Naive thymus-derived CD4-positive, alpha-beta T cell (primary cell): ENCODE results near the gene USP53. TPM values are rescaled to one million over a fixed set of nuclear protein-coding genes. Genes with fewer than 3 reads are reported as not detected.
"Not testable (repeated sequence)": the region's sequence is repeated elsewhere in the genome, so short reads cannot be mapped to it uniquely, and the experiment has no call there.

Source experiments
- ATAC-seq: fragments of 150-1000 bp; cut with Tn5 transposase; 2 replicates; pipeline ENCODE4 v1.10.0; 2021; ENCODE audit warnings: mild to moderate bottlenecking, moderate library complexity
- CTCF ChIA-PET: fragments of 350-600 bp; sonication (Branson Sonifier 250); formaldehyde crosslinking; loops from one replicate; lab custom pipeline; 2021; ENCODE audit warnings: antibody characterized with exemption; lab: Charles Lee
- POLR2A ChIA-PET: fragments of 350-600 bp; sonication (Branson Sonifier 250); formaldehyde crosslinking; loops from one replicate; lab custom pipeline; 2021; ENCODE audit warnings: antibody characterized with exemption, inconsistent platforms; lab: Charles Lee
- DNase-seq, 9 donors: peaks; one replicate each; pipeline versions ENCODE4 v3.0.0 to v3.0.0-alpha.2; 2020 to 2022; ENCODE audit warnings: mixed read lengths in 1 of 9
- H3K27ac ChIP-seq: one replicate; pipeline ENCODE4 v1.7.0; 2013; ENCODE audit warnings: mild to moderate bottlenecking, low read depth, low read length, moderate library complexity
- H3K27me3 ChIP-seq, 2 donors: one replicate each; pipeline ENCODE4 v1.7.0; 2013; ENCODE audit warnings: low read length in 2 of 2, mild to moderate bottlenecking in 2 of 2, moderate library complexity in 2 of 2; ENCODE audit not compliant: control insufficient read depth in 2 of 2, insufficient read depth in 2 of 2
- H3K36me3 ChIP-seq, 3 experiments: 1 replicate in 2 of 3; 2 replicates in 1 of 3; pipeline ENCODE4 v1.7.0; 2013; ENCODE audit warnings: low read length in 3 of 3, mild to moderate bottlenecking in 3 of 3, moderate library complexity in 1 of 3; ENCODE audit not compliant: insufficient read depth in 3 of 3, control insufficient read depth in 2 of 3
- H3K4me1 ChIP-seq, 2 donors: one replicate each; pipeline ENCODE4 v1.7.0; 2013; ENCODE audit warnings: low read length in 2 of 2, mild to moderate bottlenecking in 2 of 2, moderate library complexity in 1 of 2; ENCODE audit not compliant: control insufficient read depth in 2 of 2, insufficient read depth in 2 of 2
- H3K4me3 ChIP-seq: 2 replicates; pipeline ENCODE4 v1.7.0; 2013; ENCODE audit warnings: mild to moderate bottlenecking, low read length
- H3K9me3 ChIP-seq, 3 experiments: 1 replicate in 2 of 3; 2 replicates in 1 of 3; pipeline ENCODE4 v1.7.0; 2013; ENCODE audit warnings: low read length in 3 of 3; ENCODE audit not compliant: control insufficient read depth in 2 of 3
- H3K27ac Mint-ChIP-seq, 9 donors: one replicate each; pipeline ENCODE4 v1.8.0; 2020 to 2022; ENCODE audit warnings: mixed read lengths in 9 of 9, mild to moderate bottlenecking in 8 of 9, moderate library complexity in 5 of 9, inconsistent platforms in 2 of 9
- H3K27me3 Mint-ChIP-seq, 5 donors: one replicate each; pipeline ENCODE4 v1.8.0; 2021 to 2022; ENCODE audit warnings: mixed read lengths in 5 of 5, mild to moderate bottlenecking in 1 of 5
- H3K36me3 Mint-ChIP-seq, 5 donors: one replicate each; pipeline ENCODE4 v1.8.0; 2020 to 2022; ENCODE audit warnings: mixed read lengths in 5 of 5, mild to moderate bottlenecking in 3 of 5, inconsistent platforms in 1 of 5
- H3K4me1 Mint-ChIP-seq, 7 donors: one replicate each; pipeline ENCODE4 v1.8.0; 2020 to 2022; ENCODE audit warnings: mixed read lengths in 7 of 7, mild to moderate bottlenecking in 3 of 7, inconsistent platforms in 1 of 7
- H3K4me3 Mint-ChIP-seq, 10 donors: one replicate each; pipeline ENCODE4 v1.8.0; 2020 to 2022; ENCODE audit warnings: mild to moderate bottlenecking in 10 of 10, mixed read lengths in 10 of 10, moderate library complexity in 6 of 10, inconsistent platforms in 2 of 10
- H3K9me3 Mint-ChIP-seq, 11 donors: one replicate each; pipeline ENCODE4 v1.8.0; 2020 to 2022; ENCODE audit warnings: mixed read lengths in 11 of 11, mild to moderate bottlenecking in 4 of 11, inconsistent platforms in 1 of 11, moderate library complexity in 1 of 11
- intact Hi-C, 2 donors: fragments of 100-400 bp; cut with micrococcal nuclease; formaldehyde crosslinking; loops; one replicate each; pipeline ENCODE4 v1.15.1; 2023
- polyA plus RNA-seq, 2 donors: library from polyadenylated mRNA; unstranded; fragments of 300-500 nt; fragmentation: Illumina TruSeq; gene quantifications; one replicate each; pipeline ENCODE4 v1.2.3, GENCODE V29; 2021
- total RNA-seq, 6 experiments: library from RNA in 5 of 6; stranded (reverse) in 5 of 6; gene quantifications; 1 replicate in 5 of 6; 2 replicates in 1 of 6; pipeline ENCODE4 v1.2.3 and lab custom pipeline; 2021 to 2026

The USP53 gene
- total and polyA plus RNA-seq, 7 experiments from 2014 or later: 7.3 to 29.8 (median 21.2) TPM

GRCh38 chr4:119261986-119262385, 49.5 kb downstream of the USP53 start:
- Mint-ChIP-seq H3K4me1 (peaks cover 0 to 14% (median 1%) of the 10 kb centered on the region in 7 donors), H3K9me3 (peaks cover 0 to 11% (median 0%) of the 10 kb centered on the region in 11 donors), H3K27ac (no peak overlapping the region), H3K36me3 (peaks cover 18 to 53% (median 40%) of the 10 kb centered on the region in 5 donors), H3K4me3 (no peak overlapping the region), H3K27me3 (no peaks in the 10 kb centered on the region)
- no peaks in the 10 kb centered on the region for H3K9me3 ChIP-seq
- no peak overlapping the region for H3K27ac ChIP-seq
- intact Hi-C loops: loop anchor here in 1 of 2 donors (2.0 kb wide), 1 partner anchor 15 kb away; no protein-coding TSS in a partner anchor
- DNase-seq: no peak
- no peaks in the 10 kb centered on the region for H3K4me1 ChIP-seq
- H3K27me3 ChIP-seq: no peaks in the 10 kb centered on the region
- no peak for ATAC-seq
- ChIA-PET CTCF (no interaction called here), POLR2A (interaction anchor here (0.6 kb wide), 1 partner anchor 30 kb away, joined by 3 read pairs; no protein-coding TSS in a partner anchor)
- no peak overlapping the region for H3K4me3 ChIP-seq
- H3K36me3 ChIP-seq: peaks cover 0 to 21% (median 0%) of the 10 kb centered on the region in 3 experiments

GRCh38 chr4:119264743-119265142, 52.2 kb downstream of the USP53 start:
- H3K36me3 ChIP-seq: peaks cover 0 to 12% (median 0%) of the 10 kb centered on the region in 3 experiments
- Mint-ChIP-seq H3K4me3 (no peak overlapping the region), H3K36me3 (peaks cover 13 to 43% (median 32%) of the 10 kb centered on the region in 5 donors), H3K27me3 (no peaks in the 10 kb centered on the region), H3K27ac (no peak overlapping the region), H3K9me3 (peaks cover 0 to 8% (median 0%) of the 10 kb centered on the region in 11 donors), H3K4me1 (peaks cover 0 to 21% (median 1%) of the 10 kb centered on the region in 7 donors)
- intact Hi-C loops: no loop called here
- DNase-seq (no peak), ATAC-seq (no peak)
- CTCF ChIA-PET: interaction anchor here (0.9 kb wide), 1 partner anchor 222 kb away, joined by 3 read pairs; no protein-coding TSS in a partner anchor
- no peak overlapping the region for H3K4me3 ChIP-seq
- H3K4me1 ChIP-seq: no peaks in the 10 kb centered on the region
- no peak overlapping the region for H3K27ac ChIP-seq
- H3K27me3 ChIP-seq: no peaks in the 10 kb centered on the region
- no peaks in the 10 kb centered on the region for H3K9me3 ChIP-seq
- POLR2A ChIA-PET: no interaction called here

GRCh38 chr4:119266153-119266552, 53.6 kb downstream of the USP53 start:
- peak overlapping the region in 2 of 9 donors; percentile 14 to 30 for H3K27ac Mint-ChIP-seq
- ATAC-seq: no peak
- peaks cover 14 to 45% (median 31%) of the 10 kb centered on the region in 5 donors for H3K36me3 Mint-ChIP-seq
- peaks cover 0 to 8% (median 0%) of the 10 kb centered on the region in 11 donors for H3K9me3 Mint-ChIP-seq
- no peaks in the 10 kb centered on the region for H3K4me1 ChIP-seq
- H3K4me3 ChIP-seq: no peak overlapping the region
- no peak overlapping the region for H3K27ac ChIP-seq
- intact Hi-C loops: no loop called here
- no peak for DNase-seq
- POLR2A ChIA-PET: interaction anchor here (0.6 kb wide), 1 partner anchor 186 kb away, joined by 5 read pairs; no protein-coding TSS in a partner anchor
- peaks cover 0 to 15% (median 1%) of the 10 kb centered on the region in 3 experiments for H3K36me3 ChIP-seq
- CTCF ChIA-PET: no interaction called here
- H3K4me3 Mint-ChIP-seq: no peak overlapping the region
- H3K27me3 Mint-ChIP-seq: no peaks in the 10 kb centered on the region
- no peaks in the 10 kb centered on the region for H3K27me3 ChIP-seq
- no peaks in the 10 kb centered on the region for H3K9me3 ChIP-seq
- peaks cover 0 to 21% (median 1%) of the 10 kb centered on the region in 7 donors for H3K4me1 Mint-ChIP-seq

DNA sequence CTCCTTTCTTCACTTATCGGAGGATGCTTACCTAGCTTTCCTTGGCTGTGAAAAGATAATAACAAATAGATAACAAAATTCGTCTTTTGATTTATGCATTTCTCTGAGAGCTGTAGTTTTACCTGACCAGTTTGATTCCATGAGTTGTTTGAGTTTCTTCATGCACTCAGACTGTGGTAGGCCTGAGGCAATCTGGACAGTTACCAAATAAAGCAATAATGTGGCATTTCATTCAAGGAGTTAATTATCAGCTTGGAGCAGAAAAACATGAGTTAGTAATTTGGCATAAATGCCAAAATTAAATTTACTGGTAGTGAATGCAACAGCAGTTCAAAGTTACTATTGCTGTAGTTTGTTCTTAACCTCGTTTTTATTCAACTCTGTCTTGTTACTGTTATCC, 56.0 kb downstream of the USP53 start:
- H3K9me3 Mint-ChIP-seq: peaks cover 0 to 8% (median 0%) of the 10 kb centered on the region in 11 donors
- Histone ChIP-seq H3K36me3 (peaks cover 0 to 14% (median 9%) of the 10 kb centered on the region in 3 experiments), H3K4me1 (no peaks in the 10 kb centered on the region), H3K27me3 (no peaks in the 10 kb centered on the region), H3K27ac (no peak overlapping the region), H3K4me3 (no peak overlapping the region), H3K9me3 (no peaks in the 10 kb centered on the region)
- DNase-seq (no peak), ATAC-seq (no peak)
- peak overlapping the region in 1 of 9 donors; percentile 54 for H3K27ac Mint-ChIP-seq
- intact Hi-C loops: no loop called here
- H3K4me3 Mint-ChIP-seq: no peak overlapping the region
- H3K27me3 Mint-ChIP-seq: no peaks in the 10 kb centered on the region
- peaks cover 0 to 28% (median 1%) of the 10 kb centered on the region in 7 donors for H3K4me1 Mint-ChIP-seq
- H3K36me3 Mint-ChIP-seq: peaks cover 22 to 63% (median 48%) of the 10 kb centered on the region in 5 donors
- POLR2A ChIA-PET: interaction anchor here (0.7 kb wide), 1 partner anchor 23 kb away, joined by 3 read pairs; no protein-coding TSS in a partner anchor
- CTCF ChIA-PET: no interaction called here

DNA sequence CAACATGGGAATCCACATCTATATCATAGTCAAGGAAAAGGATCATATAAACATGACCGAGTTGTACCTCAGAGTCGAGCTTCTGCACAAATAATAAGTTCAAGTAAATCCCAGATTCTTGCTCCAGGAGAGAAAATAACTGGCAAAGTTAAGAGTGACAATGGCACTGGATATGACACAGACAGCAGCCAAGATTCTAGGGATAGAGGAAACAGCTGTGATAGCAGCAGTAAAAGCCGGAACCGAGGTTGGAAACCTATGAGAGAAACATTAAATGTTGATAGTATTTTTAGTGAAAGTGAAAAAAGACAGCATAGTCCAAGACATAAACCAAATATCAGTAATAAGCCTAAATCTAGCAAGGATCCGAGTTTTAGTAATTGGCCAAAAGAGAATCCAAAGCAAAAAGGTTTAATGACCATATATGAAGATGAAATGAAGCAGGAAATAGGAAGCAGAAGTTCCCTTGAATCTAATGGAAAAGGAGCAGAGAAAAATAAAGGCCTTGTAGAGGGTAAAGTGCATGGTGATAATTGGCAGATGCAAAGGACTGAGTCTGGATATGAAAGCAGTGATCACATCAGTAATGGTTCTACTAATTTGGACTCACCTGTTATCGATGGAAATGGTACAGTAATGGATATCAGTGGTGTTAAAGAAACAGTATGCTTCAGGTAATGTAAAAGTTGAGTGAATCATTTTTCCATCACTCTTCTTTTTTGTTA, 59.0 kb downstream of the USP53 start:
- Mint-ChIP-seq H3K27me3 (no peaks in the 10 kb centered on the region), H3K27ac (peak overlapping the region in 2 of 9 donors; percentile 2 to 34), H3K4me1 (peaks cover 0 to 16% (median 0%) of the 10 kb centered on the region in 7 donors), H3K4me3 (no peak overlapping the region), H3K36me3 (peaks cover 16 to 47% (median 33%) of the 10 kb centered on the region in 5 donors), H3K9me3 (peaks cover 0 to 5% (median 0%) of the 10 kb centered on the region in 11 donors)
- no peaks in the 10 kb centered on the region for H3K4me1 ChIP-seq
- ATAC-seq (no peak), DNase-seq (no peak)
- no peaks in the 10 kb centered on the region for H3K9me3 ChIP-seq
- H3K27ac ChIP-seq: no peak overlapping the region
- no peak overlapping the region for H3K4me3 ChIP-seq
- peaks cover 0 to 9% (median 8%) of the 10 kb centered on the region in 3 experiments for H3K36me3 ChIP-seq
- POLR2A ChIA-PET: interaction anchor here (0.6 kb wide), 1 partner anchor 149 kb away, joined by 3 read pairs; no protein-coding TSS in a partner anchor
- intact Hi-C loops: no loop called here
- H3K27me3 ChIP-seq: no peaks in the 10 kb centered on the region
- CTCF ChIA-PET: no interaction called here

DNA sequence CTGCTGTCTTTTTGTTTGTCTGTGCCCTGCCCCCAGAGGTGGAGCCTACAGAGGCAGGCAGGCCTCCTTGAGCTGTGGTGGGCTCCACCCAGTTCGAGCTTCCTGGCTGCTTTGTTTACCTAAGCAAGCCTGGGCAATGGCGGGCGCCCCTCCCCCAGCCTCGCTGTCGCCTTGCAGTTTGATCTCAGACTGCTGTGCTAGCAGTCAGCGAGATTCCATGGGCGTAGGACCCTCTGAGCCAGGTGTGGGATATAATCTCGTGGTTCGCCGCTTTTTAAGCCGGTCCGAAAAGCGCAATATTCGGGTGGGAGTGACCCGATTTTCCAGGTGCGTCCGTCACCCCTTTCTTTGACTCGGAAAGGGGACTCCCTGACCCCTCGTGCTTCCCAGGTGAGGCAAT, 67.0 kb downstream of the USP53 start:
- intact Hi-C loops, POLR2A ChIA-PET, H3K9me3 ChIP-seq, H3K27ac Mint-ChIP-seq, H3K27ac ChIP-seq, H3K4me3 ChIP-seq, H3K36me3 ChIP-seq, H3K9me3 Mint-ChIP-seq, H3K27me3 Mint-ChIP-seq, ATAC-seq, DNase-seq, H3K4me1 ChIP-seq, H3K27me3 ChIP-seq: not testable (repeated sequence)
- CTCF ChIA-PET: interaction anchor here (1.2 kb wide), 1 partner anchor 238 kb away, joined by 3 read pairs; no protein-coding TSS in a partner anchor
- Mint-ChIP-seq H3K4me1 (peaks cover 2 to 38% (median 35%) of the 10 kb centered on the region in 7 donors), H3K36me3 (peaks cover 0 to 17% (median 9%) of the 10 kb centered on the region in 5 donors), H3K4me3 (peak overlapping the region in 2 of 10 donors; percentile 37 to 47)
